ENCODE results near the gene PLXDC2.

Gene PLXDC2

GRCh38 chr10:20237091-20237570, 420.9 kb downstream of the PLXDC2 start:
- Histone ChIP-seq H4K20me1 (ENCODE audit: insufficient read depth, low read length, poor library complexity, severe bottlenecking) (no peaks in the 10 kb centered on the region), H3K36me3 (ENCODE audit: insufficient read depth, low read length) (no peaks in the 10 kb centered on the region), H2AFZ (ENCODE audit: low read length) (no peak overlapping the region), H3K4me2 (ENCODE audit: low read depth, low read length, poor library complexity, severe bottlenecking) (no peak overlapping the region), H3K9me2 (replicated peaks; ENCODE audit: low read depth, low read length) (no peaks in the 10 kb centered on the region), H3K9me3 (ENCODE audit: insufficient read depth, low read depth, low read length) (no peaks in the 10 kb centered on the region), H3K79me2 (ENCODE audit: insufficient read depth, low read length) (no peaks in the 10 kb centered on the region), H3F3A (ENCODE audit: low read depth) (no peaks in the 10 kb centered on the region), H3K9ac (ENCODE audit: low read depth, low read length, poor library complexity, severe bottlenecking) (no peak overlapping the region), H3K27me3 (ENCODE audit: insufficient read depth, low read length, poor library complexity, severe bottlenecking) (no peaks in the 10 kb centered on the region), H3K4me1 (ENCODE audit: insufficient read depth, low read length, poor library complexity, severe bottlenecking) (no peaks in the 10 kb centered on the region), H3K4me3 (ENCODE audit: low read length, poor library complexity, severe bottlenecking) (no peak overlapping the region)
- TF ChIP-seq CTCF (conservative IDR thresholded peaks at IDR 0.05; ENCODE audit: low read length) (no peak), EZH2phosphoT487 (IDR thresholded peaks at IDR 0.05; ENCODE audit: borderline replicate concordance) (no peak)

DNA sequence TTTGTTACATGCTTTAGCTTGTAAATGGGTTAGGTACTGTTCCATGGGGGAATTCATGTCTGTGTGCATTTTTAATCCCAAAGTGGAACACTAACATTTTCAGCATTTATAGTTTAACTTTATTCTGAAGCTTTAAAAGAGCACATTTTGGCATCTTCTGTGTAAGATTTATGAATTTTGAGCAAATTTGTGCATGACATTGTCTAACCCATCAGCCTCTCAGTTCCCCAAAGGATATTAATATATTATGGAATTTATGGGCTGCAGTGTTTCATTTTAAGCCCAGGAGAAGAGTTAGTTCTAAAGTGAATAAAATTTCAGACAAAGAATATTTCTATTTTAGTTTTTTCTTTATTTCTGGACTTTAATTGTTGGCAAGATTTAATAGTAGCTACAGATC, 421.4 kb downstream of the PLXDC2 start:
- no peak overlapping the region for H3K4me2 ChIP-seq (ENCODE audit: low read depth, low read length, poor library complexity, severe bottlenecking)
- H2AFZ ChIP-seq (ENCODE audit: low read length) = no peak overlapping the region
- H3K9me2 ChIP-seq (replicated peaks; ENCODE audit: low read depth, low read length) = no peaks in the 10 kb centered on the region
- no peak overlapping the region for H3K9ac ChIP-seq (ENCODE audit: low read depth, low read length, poor library complexity, severe bottlenecking)
- no peaks in the 10 kb centered on the region for H4K20me1 ChIP-seq (ENCODE audit: insufficient read depth, low read length, poor library complexity, severe bottlenecking)
- no peaks in the 10 kb centered on the region for H3K9me3 ChIP-seq (ENCODE audit: insufficient read depth, low read depth, low read length)
- H3K36me3 ChIP-seq (ENCODE audit: insufficient read depth, low read length) = no peaks in the 10 kb centered on the region
- TF ChIP-seq EZH2phosphoT487 (IDR thresholded peaks at IDR 0.05; ENCODE audit: borderline replicate concordance) (no peak), CTCF (conservative IDR thresholded peaks at IDR 0.05; ENCODE audit: low read length) (no peak)
- H3K4me3 ChIP-seq (ENCODE audit: low read length, poor library complexity, severe bottlenecking) = no peak overlapping the region
- H3K79me2 ChIP-seq (ENCODE audit: insufficient read depth, low read length) = no peaks in the 10 kb centered on the region
- no peaks in the 10 kb centered on the region for H3F3A ChIP-seq (ENCODE audit: low read depth)
- no peaks in the 10 kb centered on the region for H3K27me3 ChIP-seq (ENCODE audit: insufficient read depth, low read length, poor library complexity, severe bottlenecking)
- H3K4me1 ChIP-seq (ENCODE audit: insufficient read depth, low read length, poor library complexity, severe bottlenecking) = no peaks in the 10 kb centered on the region

DNA sequence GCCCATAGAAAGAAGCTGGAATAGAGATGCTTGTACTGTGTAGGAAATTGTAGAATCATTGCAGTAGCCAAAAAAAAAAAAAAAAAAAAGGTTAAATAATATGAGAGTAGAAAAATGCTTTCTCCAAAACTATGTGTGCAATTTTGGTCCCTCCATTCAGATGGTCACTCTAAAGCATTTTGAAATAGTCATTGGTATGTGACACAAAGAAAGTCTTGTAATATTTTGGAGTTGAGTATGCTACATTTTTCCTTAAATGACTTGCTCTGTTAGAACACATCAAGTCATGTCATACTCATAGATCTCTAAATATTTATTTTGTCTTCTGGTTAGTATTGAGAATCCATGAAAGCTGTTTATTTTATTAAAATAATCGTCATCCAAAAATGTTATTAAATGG, 424.4 kb downstream of the PLXDC2 start:
- no peaks in the 10 kb centered on the region for H3K36me3 ChIP-seq (ENCODE audit: insufficient read depth, low read length)
- no peak overlapping the region for H3K4me3 ChIP-seq (ENCODE audit: low read length, poor library complexity, severe bottlenecking)
- no peaks in the 10 kb centered on the region for H3K4me1 ChIP-seq (ENCODE audit: insufficient read depth, low read length, poor library complexity, severe bottlenecking)
- no peak overlapping the region for H2AFZ ChIP-seq (ENCODE audit: low read length)
- no peaks in the 10 kb centered on the region for H3K79me2 ChIP-seq (ENCODE audit: insufficient read depth, low read length)
- no peak overlapping the region for H3K9ac ChIP-seq (ENCODE audit: low read depth, low read length, poor library complexity, severe bottlenecking)
- no peaks in the 10 kb centered on the region for H3K27me3 ChIP-seq (ENCODE audit: insufficient read depth, low read length, poor library complexity, severe bottlenecking)
- no peak for TF ChIP-seq CTCF (conservative IDR thresholded peaks at IDR 0.05; ENCODE audit: low read length)
- TF ChIP-seq EZH2phosphoT487 (IDR thresholded peaks at IDR 0.05; ENCODE audit: borderline replicate concordance) = no peak
- H3K4me2 ChIP-seq (ENCODE audit: low read depth, low read length, poor library complexity, severe bottlenecking) = no peak overlapping the region
- H3K9me2 ChIP-seq (replicated peaks; ENCODE audit: low read depth, low read length) = no peaks in the 10 kb centered on the region
- H3F3A ChIP-seq (ENCODE audit: low read depth) = no peaks in the 10 kb centered on the region
- H4K20me1 ChIP-seq (ENCODE audit: insufficient read depth, low read length, poor library complexity, severe bottlenecking) = no peaks in the 10 kb centered on the region
- no peaks in the 10 kb centered on the region for H3K9me3 ChIP-seq (ENCODE audit: insufficient read depth, low read depth, low read length)

Data from Loucy (cell line).